ENCODE results near the gene CDON.
"Not testable (repeated sequence)": the region's sequence is repeated elsewhere in the genome, so short reads cannot be mapped to it uniquely, and the experiment has no call there.

Gene CDON

DNA sequence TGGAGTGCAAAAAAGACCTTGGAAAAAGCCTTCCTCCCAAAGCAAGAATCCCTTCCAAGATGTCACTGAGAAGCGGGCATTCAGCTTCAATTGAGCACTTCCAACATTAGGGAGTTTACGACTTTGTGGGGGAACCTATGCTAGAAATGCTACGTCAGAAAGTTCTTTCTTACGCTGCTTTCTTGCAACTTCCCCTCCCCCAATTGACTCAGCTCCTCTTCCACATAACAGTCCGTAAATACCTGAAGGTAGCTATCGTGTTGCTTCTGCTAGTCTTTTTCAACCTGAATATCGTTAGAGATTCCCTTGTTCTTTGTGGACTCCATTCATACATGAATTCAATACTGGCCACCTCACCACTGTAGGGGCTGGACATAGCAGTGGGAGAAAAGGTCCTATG lies 69.8 kb downstream of the CDON start:
- no peak for DNase-seq

DNA sequence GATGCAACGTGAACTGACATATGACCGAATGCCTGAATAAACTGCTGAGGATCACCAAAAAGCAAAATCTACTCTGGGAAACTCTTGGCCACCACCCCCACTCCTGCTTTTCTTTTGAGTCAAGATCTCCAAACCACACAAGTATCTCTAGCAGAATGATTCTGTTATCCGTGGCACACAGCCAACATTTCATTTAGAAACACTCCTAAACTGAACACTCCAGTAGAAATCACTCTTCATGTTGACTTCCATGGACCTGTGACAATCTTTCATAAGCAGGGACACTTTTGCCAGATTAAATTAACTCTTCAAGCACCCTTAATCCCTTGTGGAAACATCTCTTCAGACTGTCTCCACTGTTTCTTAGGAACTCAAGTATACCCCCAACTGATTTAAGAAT lies 72.4 kb downstream of the CDON start:
- peak; percentile 6 for DNase-seq

- no peak for DNase-seq
Measured at GRCh38 chr11:125987066-125987641, 75.5 kb downstream of the CDON start.

DNA sequence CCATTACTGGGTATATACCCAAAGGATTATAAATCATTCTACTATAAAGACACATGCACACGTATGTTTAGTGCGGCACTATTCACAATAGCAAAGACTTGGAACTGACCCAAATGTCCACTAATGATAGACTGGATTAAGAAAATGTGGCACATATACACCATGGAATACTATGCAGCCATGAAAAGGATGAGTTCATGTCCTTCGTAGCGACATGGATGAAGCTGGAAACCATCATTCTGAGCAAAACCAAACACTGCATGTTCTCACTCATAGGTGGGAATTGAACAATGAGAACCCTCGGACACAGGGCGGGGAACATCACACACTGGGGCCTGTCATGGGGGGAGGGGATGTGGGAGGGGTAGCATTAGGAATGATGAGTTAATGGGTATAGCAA lies 76.7 kb downstream of the CDON start:
- DNase-seq, result not testable (repeated sequence)

DNA sequence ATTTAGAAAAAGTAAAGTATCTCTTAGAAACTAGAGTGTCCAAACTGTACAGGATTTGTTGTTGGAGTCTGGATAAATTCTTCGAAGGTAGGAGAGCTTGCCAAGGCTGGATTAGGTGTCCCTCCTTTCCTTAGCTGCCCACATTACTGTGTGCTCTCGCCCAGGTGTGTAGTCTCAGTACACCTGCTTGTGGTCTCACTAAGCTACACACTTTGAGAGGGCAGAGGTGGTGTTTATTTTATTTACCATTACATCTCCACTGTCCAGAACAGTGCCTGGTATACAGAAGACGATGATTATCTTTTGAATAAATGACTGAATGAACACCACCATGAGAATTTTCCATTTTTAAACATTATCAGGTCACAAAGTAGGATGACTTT lies 80.3 kb downstream of the CDON start:
- DNase-seq, result no peak

DNA sequence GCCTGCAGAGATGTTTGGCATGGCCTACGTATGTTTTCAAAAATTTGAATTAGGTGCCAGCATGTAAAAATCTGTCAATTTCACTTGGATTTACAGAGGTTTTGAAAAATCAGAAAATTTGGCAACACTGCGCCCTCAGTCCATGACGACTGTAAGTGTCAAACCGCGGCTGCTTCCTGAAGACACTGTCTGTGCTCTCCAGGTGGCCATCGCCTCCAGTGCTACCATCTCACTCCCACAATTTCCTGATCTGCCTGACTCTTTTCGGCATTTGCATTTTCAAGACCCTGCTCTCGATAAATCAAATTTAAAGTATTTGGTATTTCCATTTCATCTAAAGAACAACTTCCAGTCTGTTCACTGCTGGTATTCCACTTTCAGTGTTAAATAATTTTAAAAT lies 82.2 kb downstream of the CDON start:
- DNase-seq, result no peak

DNA sequence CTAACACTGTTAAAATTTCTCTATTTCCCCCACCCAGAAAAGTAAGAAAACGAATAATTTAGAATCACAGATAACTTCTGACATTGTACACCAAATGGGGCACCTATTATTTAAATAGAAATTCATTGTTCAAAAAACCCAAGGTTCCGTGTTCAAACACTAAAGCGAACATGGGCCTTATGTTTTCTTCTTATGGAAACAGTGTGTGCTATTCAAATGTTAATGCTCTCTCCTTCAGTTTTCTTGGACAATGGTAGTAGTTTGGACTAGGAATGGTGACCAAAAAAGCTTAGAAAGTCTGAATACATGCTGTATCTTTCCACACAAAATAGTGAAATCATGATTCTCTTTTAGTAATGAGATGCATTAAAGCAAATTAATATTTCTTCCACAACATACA lies 83.2 kb downstream of the CDON start:
- DNase-seq, result no peak

GRCh38 chr11:125978778-125979407 lies 83.8 kb downstream of the CDON start:
- no peak for DNase-seq

GRCh38 chr11:125978181-125978716 lies 84.4 kb downstream of the CDON start:
- DNase-seq, result no peak

DNA sequence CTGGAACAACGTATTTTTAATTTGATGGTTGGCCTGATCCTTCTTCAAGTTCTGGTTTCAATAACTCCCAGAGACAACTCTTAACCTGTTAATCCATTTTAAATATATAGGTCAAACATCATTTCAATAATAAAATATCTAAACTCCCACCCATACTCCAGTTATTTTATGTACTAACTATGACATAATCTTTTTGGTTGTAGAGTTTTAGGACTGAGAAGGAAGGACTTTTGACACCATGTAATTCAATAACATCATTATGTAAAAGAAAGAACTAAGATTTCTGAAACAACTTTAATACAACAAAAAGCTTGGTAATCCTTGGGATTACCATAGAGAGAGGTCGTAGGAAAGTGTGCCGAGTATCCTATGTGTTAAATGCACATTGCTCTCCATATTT lies 85.3 kb downstream of the CDON start:
- no peak for DNase-seq

DNA sequence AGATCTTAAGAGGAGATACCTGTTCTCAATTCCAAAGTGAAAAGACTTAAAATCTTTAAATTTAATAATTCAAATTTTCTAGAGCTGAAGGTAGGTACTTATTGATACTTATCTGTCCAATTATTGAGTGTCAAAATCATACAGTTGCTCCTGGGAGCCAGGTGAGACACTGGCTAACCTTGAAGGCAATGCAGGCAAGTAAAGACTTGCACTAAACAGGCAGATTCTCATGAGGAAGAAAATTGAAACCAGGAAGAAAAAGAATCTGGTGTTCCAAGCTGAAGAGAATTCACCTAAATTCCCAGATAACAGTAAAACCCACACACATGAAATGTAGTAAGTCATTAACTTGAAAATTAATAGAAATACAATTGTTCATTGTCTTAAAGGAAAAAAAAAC lies 86.5 kb downstream of the CDON start:
- DNase-seq, result no peak

GRCh38 chr11:125975634-125976033 lies 87.0 kb downstream of the CDON start:
- no peak for DNase-seq

GRCh38 chr11:125974284-125974683 lies 88.4 kb downstream of the CDON start:
- DNase-seq, result no peak

GRCh38 chr11:125971618-125972017 lies 91.0 kb downstream of the CDON start:
- DNase-seq, result no peak

- no peak for DNase-seq
Measured at GRCh38 chr11:125968354-125968753, 94.3 kb downstream of the CDON start.

DNA sequence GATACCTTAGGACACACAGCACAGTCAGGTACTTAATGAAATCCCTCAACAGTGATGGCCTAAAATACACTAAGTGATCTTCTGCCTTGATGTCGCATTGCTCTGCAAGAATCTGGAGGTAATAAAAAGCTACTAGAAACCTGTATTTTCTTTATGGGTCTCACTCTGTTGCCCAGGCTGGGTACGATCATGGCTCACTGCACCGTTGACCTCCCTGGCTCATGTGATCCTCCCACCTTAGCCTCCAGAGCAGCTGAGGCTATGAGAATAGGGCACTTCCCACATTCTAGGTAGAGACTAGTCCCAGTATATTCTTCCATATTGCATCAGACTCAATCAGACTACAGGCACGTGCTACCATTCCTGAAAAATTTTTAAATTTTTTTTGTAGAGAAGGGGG lies 95.2 kb downstream of the CDON start:
- no peak for DNase-seq

- DNase-seq, result no peak
Measured at GRCh38 chr11:125960771-125961170, 101.9 kb downstream of the CDON start.

DNA sequence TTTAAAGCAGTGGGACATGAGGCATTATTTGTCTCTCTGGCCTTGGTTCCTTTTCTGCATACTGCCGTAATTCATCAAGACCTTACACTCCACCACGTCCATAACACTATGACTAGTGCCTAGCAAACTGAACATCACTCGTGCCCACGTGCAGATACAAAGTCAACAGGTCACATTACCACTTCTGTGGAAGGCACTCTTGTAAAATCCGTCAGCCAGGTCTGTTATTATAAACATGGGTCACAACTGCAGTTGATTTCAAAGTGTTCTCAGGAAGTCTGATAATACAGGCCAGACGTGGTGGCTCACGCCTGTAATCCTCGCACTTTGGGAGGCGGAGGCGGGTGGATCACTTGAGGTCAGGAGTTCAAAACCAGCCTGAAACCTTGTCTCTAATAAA lies 102.7 kb downstream of the CDON start:
- no peak for DNase-seq

- no peak for DNase-seq
Measured at GRCh38 chr11:125959511-125959910, 103.2 kb downstream of the CDON start.

DNA sequence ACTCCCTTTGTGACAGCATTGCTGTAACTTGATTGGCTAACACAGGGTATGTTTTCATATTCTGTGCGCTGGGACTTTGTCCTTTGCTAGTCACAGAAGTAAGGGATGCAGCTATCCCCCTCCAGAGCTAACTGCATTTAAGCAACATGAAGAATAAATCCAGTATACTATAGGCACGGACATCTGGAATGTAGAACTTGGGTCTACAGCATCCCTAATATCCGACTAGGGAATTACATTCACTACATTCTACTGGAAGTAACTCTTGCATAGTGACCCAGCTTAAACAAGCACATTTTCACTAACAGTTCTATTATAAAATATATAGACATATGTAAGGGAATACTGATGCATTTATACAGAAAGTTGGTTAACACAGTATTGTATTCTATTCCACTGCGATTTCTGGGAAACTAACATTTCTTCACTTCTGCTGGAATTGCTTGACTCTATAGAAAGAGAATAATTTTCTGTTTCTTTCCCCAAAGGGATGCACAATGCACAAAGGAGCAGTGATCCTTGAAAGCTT lies 103.7 kb downstream of the CDON start:
- no peak for DNase-seq

- DNase-seq, result no peak
Measured at GRCh38 chr11:125957618-125958332, 104.9 kb downstream of the CDON start.

- DNase-seq, result no peak
Measured at GRCh38 chr11:125956391-125957134, 106.1 kb downstream of the CDON start.

DNA sequence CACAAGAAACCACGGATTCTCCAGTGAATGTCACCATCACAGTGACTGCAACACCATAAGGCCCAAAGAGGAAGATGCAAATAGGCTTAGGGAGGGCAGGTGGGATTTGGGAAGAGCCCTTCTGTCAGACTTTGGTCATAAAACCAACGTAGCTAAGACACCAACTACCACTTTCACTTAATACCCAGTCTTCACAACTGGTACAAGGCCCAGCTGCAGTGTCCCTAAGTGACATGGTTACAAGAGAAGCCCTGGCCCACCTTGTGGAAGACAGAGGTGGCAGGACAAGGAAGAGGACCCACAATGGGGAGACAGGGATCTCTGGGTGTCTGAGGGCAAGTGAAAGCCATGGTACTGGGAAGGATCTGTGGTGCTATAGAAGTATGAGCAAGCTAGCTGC lies 106.8 kb downstream of the CDON start:
- peak; percentile 15 for DNase-seq
